Transverse colon (tissue), 3 donors: ENCODE measurements around the gene RTF2.

Source experiments
- EP300 ChIP-seq: sonication (generic); formaldehyde crosslinking; IDR thresholded peaks from one replicate; pipeline ENCODE4 v1.6.1; 2017; ENCODE audit warnings: antibody characterized with exemption, low read depth
- POLR2A ChIP-seq: fragments of 450-650 bp; IDR thresholded peaks from one replicate; pipeline ENCODE4 v1.6.1; 2016; ENCODE audit warnings: antibody characterized with exemption, mild to moderate bottlenecking, moderate library complexity
- TF ChIP-seq, protein P1 (sequence below), 5 experiments: fragments of 200-600 bp in 3 of 5; fragments of 450-650 bp in 2 of 5; sonication (generic) in 3 of 5; IDR thresholded peaks; 1 replicate in 2 of 5; 2 replicates in 3 of 5; pipeline ENCODE4 v1.5.1; 2016 to 2017; ENCODE audit warnings: antibody characterized with exemption in 5 of 5, inconsistent platforms in 3 of 5, mild to moderate bottlenecking in 2 of 5, moderate library complexity in 1 of 5

DNA sequence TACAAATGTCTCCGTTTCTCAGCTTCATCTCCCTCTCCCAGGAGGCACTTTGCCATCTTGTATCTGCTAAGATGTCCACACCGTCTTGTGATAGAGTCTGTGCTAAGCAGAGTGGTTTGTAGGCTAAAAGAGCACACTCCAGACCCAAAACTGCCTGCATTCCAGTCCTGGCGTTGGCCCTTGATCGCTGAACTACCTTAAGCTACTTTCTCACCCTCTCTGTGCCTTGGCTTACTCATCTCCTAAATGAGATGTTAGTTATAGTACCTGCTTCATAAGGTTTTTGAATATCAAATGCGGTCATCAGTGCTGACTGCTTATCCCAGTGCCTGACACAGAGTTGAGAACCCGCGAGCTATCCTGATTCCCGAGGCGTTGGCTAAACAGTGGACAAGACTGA lies 42.4 kb upstream of the RTF2 start:
- TF ChIP-seq, protein P1, sequence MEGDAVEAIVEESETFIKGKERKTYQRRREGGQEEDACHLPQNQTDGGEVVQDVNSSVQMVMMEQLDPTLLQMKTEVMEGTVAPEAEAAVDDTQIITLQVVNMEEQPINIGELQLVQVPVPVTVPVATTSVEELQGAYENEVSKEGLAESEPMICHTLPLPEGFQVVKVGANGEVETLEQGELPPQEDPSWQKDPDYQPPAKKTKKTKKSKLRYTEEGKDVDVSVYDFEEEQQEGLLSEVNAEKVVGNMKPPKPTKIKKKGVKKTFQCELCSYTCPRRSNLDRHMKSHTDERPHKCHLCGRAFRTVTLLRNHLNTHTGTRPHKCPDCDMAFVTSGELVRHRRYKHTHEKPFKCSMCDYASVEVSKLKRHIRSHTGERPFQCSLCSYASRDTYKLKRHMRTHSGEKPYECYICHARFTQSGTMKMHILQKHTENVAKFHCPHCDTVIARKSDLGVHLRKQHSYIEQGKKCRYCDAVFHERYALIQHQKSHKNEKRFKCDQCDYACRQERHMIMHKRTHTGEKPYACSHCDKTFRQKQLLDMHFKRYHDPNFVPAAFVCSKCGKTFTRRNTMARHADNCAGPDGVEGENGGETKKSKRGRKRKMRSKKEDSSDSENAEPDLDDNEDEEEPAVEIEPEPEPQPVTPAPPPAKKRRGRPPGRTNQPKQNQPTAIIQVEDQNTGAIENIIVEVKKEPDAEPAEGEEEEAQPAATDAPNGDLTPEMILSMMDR (IDR thresholded peaks at IDR 0.05) = no peak
- no peak for TF ChIP-seq EP300
- TF ChIP-seq POLR2A = no peak
